Trophoblast cell (in vitro differentiated cells and primary cell): ENCODE results near the gene PCDHGB6.

Source experiments
- DNase-seq, 2 donors: peaks; one replicate each; pipeline ENCODE4 v3.0.0-alpha.2; 2016
- H2AFZ ChIP-seq: 2 replicates; pipeline ENCODE4 v1.6.1; 2013; ENCODE audit warnings: low read length, moderate library complexity, mild to moderate bottlenecking; ENCODE audit not compliant: insufficient read depth, poor library complexity
- H2AK5ac ChIP-seq: 2 replicates; pipeline ENCODE4 v1.6.1; 2013; ENCODE audit warnings: mild to moderate bottlenecking, low read length
- H2BK120ac ChIP-seq: 2 replicates; pipeline ENCODE4 v1.6.1; 2013; ENCODE audit warnings: low read length, mild to moderate bottlenecking, moderate library complexity; ENCODE audit not compliant: insufficient read depth, poor library complexity
- H2BK12ac ChIP-seq: 2 replicates; pipeline ENCODE4 v1.6.1; 2013; ENCODE audit warnings: mild to moderate bottlenecking, low read length, moderate library complexity
- H2BK5ac ChIP-seq: 2 replicates; pipeline ENCODE4 v1.6.1; 2013; ENCODE audit warnings: low read length, low read depth, moderate library complexity, mild to moderate bottlenecking; ENCODE audit not compliant: poor library complexity
- H3K14ac ChIP-seq: 2 replicates; pipeline ENCODE4 v1.6.1; 2013; ENCODE audit warnings: mild to moderate bottlenecking, low read length
- H3K18ac ChIP-seq: 2 replicates; pipeline ENCODE4 v1.6.1; 2013; ENCODE audit warnings: mild to moderate bottlenecking, low read length
- H3K23ac ChIP-seq: 2 replicates; pipeline ENCODE4 v1.6.1; 2013; ENCODE audit warnings: low read length
- H3K27ac ChIP-seq: 2 replicates; pipeline ENCODE4 v1.5.1; 2013; ENCODE audit warnings: low read depth, mild to moderate bottlenecking, inconsistent platforms, low read length, moderate library complexity
- H3K27me3 ChIP-seq: 2 replicates; pipeline ENCODE4 v1.6.1; 2013; ENCODE audit warnings: inconsistent platforms, mild to moderate bottlenecking, low read length, moderate library complexity; ENCODE audit not compliant: insufficient read depth
- H3K36me3 ChIP-seq, 2 experiments: 1 replicate in 1 of 2; 2 replicates in 1 of 2; pipeline ENCODE4 v1.6.1; 2013; ENCODE audit warnings: low read length in 2 of 2, mild to moderate bottlenecking in 2 of 2, moderate library complexity in 1 of 2; ENCODE audit not compliant: insufficient read depth in 2 of 2, control insufficient read depth in 1 of 2
- H3K4ac ChIP-seq: 2 replicates; pipeline ENCODE4 v1.6.1; 2013; ENCODE audit warnings: low read depth, mild to moderate bottlenecking, low read length, moderate library complexity
- H3K4me1 ChIP-seq, 2 experiments: 1 replicate in 1 of 2; 2 replicates in 1 of 2; pipeline ENCODE4 v1.6.1; 2013; ENCODE audit warnings: low read length in 2 of 2, mild to moderate bottlenecking in 2 of 2, moderate library complexity in 1 of 2; ENCODE audit not compliant: insufficient read depth in 2 of 2, control insufficient read depth in 1 of 2
- H3K4me2 ChIP-seq: 2 replicates; pipeline ENCODE4 v1.6.1; 2013; ENCODE audit warnings: inconsistent platforms, mild to moderate bottlenecking, low read length, moderate library complexity
- H3K4me3 ChIP-seq: 2 replicates; pipeline ENCODE4 v1.5.1; 2013; ENCODE audit warnings: mild to moderate bottlenecking, low read depth, low read length, inconsistent platforms
- H3K79me1 ChIP-seq: one replicate; pipeline ENCODE4 v1.6.1; 2013; ENCODE audit warnings: low read length
- H3K79me2 ChIP-seq: 2 replicates; pipeline ENCODE4 v1.6.1; 2013; ENCODE audit warnings: low read length, mild to moderate bottlenecking; ENCODE audit not compliant: control insufficient read depth, insufficient read depth, poor library complexity
- H3K9ac ChIP-seq: 2 replicates; pipeline ENCODE4 v1.6.1; 2013; ENCODE audit warnings: mild to moderate bottlenecking, low read length
- H3K9me3 ChIP-seq: 2 replicates; pipeline ENCODE4 v1.6.1; 2013; ENCODE audit warnings: low read depth, mild to moderate bottlenecking, control low read depth, inconsistent platforms, low read length; ENCODE audit not compliant: insufficient read depth
- H4K12ac ChIP-seq: 2 replicates; pipeline ENCODE4 v1.6.1; 2013; ENCODE audit warnings: low read depth, mild to moderate bottlenecking, low read length, moderate library complexity
- H4K8ac ChIP-seq: 2 replicates; pipeline ENCODE4 v1.6.1; 2013; ENCODE audit warnings: low read depth, mild to moderate bottlenecking, low read length, moderate library complexity
- H4K91ac ChIP-seq: one replicate; pipeline ENCODE4 v1.6.1; 2013; ENCODE audit warnings: low read depth, mild to moderate bottlenecking, low read length, moderate library complexity
- WGBS: extraction: QIAGEN DNeasy Blood & Tissue Kit; methylation state at CpG from one replicate; pipeline ENCODE4 v1.1.7; 2013; ENCODE audit warnings: missing lambda C conversion rate; ENCODE audit not compliant: insufficient read length, insufficient coverage; ENCODE audit errors: extremely low coverage; 5-methylcytosine and 5-hydroxymethylcytosine counted together

Gene PCDHGB6

DNA sequence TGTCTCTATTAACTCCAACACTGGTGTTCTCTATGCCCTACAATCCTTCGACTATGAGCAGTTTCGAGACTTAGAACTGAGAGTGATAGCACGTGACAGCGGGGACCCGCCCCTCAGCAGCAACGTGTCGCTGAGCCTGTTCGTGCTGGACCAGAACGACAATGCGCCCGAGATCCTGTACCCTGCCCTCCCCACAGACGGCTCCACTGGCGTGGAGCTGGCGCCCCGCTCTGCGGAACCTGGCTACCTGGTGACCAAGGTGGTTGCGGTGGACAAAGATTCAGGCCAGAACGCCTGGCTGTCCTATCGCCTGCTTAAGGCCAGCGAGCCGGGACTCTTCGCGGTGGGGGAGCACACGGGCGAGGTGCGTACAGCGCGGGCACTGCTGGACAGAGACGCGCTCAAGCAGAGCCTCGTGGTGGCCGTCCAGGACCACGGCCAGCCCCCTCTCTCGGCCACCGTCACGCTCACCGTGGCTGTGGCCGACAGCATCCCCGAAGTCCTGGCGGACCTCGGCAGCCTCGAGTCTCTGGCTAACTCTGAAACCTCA, 15.0 kb downstream of the PCDHGB6 start:
- peaks cover 47 to 52% of the 10 kb centered on the region in 2 experiments for H3K36me3 ChIP-seq
- no peak for DNase-seq
- no peaks in the 10 kb centered on the region for H3K27me3 ChIP-seq
- no peak overlapping the region for H2BK12ac ChIP-seq
- no peak overlapping the region for H3K4me2 ChIP-seq
- peaks cover 2 to 5% of the 10 kb centered on the region in 2 experiments for H3K4me1 ChIP-seq
- peaks cover 49% of the 10 kb centered on the region for H3K9me3 ChIP-seq
- H3K14ac ChIP-seq, result no peak overlapping the region
- H4K91ac ChIP-seq, result no peak overlapping the region
- no peak overlapping the region for H3K18ac ChIP-seq
- no peak overlapping the region for H3K9ac ChIP-seq
- no peak overlapping the region for H3K23ac ChIP-seq
- no CpG with 5 or more reads among the region's 42 CpGs for WGBS
- H3K79me2 ChIP-seq, result no peaks in the 10 kb centered on the region
- H3K27ac ChIP-seq, result no peak overlapping the region
- no peak overlapping the region for H2AK5ac ChIP-seq
- H2BK5ac ChIP-seq, result no peak overlapping the region
- no peak overlapping the region for H2AFZ ChIP-seq
- H4K12ac ChIP-seq, result no peak overlapping the region
- peak overlapping the region; percentile 42 for H3K4me3 ChIP-seq
- H3K4ac ChIP-seq, result no peak overlapping the region
- H3K79me1 ChIP-seq, result peaks cover 1% of the 10 kb centered on the region
- H4K8ac ChIP-seq, result no peak overlapping the region
- no peak overlapping the region for H2BK120ac ChIP-seq

DNA sequence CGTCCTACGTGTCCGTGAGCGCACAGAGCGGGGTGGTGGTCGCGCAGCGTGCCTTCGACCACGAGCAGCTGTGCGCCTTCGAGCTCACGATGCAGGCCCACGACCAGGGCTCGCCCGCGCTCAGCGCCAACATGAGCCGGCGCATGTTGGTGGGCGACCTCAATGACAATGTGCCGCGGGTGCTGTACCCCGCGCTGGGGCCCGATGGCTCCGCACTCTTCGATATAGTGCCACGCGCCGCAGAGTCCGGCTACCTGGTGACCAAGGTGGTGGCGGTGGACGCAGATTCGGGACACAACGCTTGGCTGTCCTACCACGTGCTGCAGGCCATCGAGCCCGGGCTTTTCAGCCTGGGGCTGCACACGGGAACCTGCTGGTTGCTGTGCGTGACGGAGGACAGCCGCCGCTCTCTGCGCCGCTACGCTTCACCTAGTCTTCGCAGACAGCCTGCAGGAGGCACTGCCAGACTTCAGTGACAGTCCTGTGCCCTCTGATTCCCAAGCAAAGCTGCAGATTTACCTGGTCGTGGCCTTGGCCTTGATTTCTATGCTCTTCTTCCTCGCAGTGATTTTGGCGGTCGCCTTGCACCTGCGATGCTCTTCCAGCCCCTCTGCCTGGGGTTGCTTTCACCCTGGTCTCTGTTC, 20.1 kb downstream of the PCDHGB6 start:
- Histone ChIP-seq H2BK5ac (no peak overlapping the region), H3K27ac (no peak overlapping the region), H4K91ac (no peak overlapping the region), H3K14ac (no peak overlapping the region), H3K27me3 (no peaks in the 10 kb centered on the region), H3K4ac (no peak overlapping the region), H3K4me3 (no peak overlapping the region), H3K4me2 (no peak overlapping the region), H3K9me3 (peaks cover 42% of the 10 kb centered on the region), H2BK120ac (no peak overlapping the region), H3K9ac (no peak overlapping the region), H3K36me3 (peaks cover 38 to 45% of the 10 kb centered on the region in 2 experiments), H3K79me2 (no peaks in the 10 kb centered on the region), H2BK12ac (no peak overlapping the region), H3K23ac (no peak overlapping the region), H4K12ac (no peak overlapping the region), H2AFZ (no peak overlapping the region), H2AK5ac (no peak overlapping the region), H3K4me1 (no peaks in the 10 kb centered on the region), H3K79me1 (no peaks in the 10 kb centered on the region), H3K18ac (no peak overlapping the region), H4K8ac (no peak overlapping the region)
- WGBS, result no CpG with 5 or more reads among the region's 53 CpGs
- no peak for DNase-seq

DNA sequence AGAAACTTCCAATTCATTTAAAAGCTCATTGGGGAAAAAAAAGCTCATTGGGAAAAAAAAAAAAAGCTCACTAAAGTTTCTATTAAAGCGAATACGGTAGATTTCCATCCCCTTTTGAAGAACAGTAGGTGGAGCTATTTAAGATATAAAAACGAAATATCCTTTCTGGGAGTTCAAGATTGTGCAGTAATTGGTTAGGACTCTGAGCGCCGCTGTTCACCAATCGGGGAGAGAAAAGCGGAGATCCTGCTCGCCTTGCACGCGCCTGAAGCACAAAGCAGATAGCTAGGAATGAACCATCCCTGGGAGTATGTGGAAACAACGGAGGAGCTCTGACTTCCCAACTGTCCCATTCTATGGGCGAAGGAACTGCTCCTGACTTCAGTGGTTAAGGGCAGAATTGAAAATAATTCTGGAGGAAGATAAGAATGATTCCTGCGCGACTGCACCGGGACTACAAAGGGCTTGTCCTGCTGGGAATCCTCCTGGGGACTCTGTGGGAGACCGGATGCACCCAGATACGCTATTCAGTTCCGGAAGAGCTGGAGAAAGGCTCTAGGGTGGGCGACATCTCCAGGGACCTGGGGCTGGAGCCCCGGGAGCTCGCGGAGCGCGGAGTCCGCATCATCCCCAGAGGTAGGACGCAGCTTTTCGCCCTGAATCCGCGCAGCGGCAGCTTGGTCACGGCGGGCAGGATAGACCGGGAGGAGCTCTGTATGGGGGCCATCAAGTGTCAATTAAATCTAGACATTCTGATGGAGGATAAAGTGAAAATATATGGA, 22.7 kb downstream of the PCDHGB6 start, which contains the start of gene PCDHGA12:
TSS of gene PCDHGA12 (plus strand) at position 176 of the 782 bp plus-strand sequence. CDS start at position 429, 253 bp downstream.
- no peaks in the 10 kb centered on the region for H3K4me1 ChIP-seq
- no peak within 1 kb of the TSS for H2BK12ac ChIP-seq
- no peaks in the 10 kb centered on the region for H3K79me1 ChIP-seq
- peak in 1 of 2 donors; percentile 12 for DNase-seq
- H3K23ac ChIP-seq, result no peak within 1 kb of the TSS
- H3K27me3 ChIP-seq, result no peaks in the 10 kb centered on the region
- no peaks in the 10 kb centered on the region for H3K79me2 ChIP-seq
- no peak within 1 kb of the TSS for H3K14ac ChIP-seq
- no peak within 1 kb of the TSS for H3K27ac ChIP-seq
- H3K4ac ChIP-seq, result no peak within 1 kb of the TSS
- no peak within 1 kb of the TSS for H2BK5ac ChIP-seq
- no peak within 1 kb of the TSS for H4K12ac ChIP-seq
- no peak within 1 kb of the TSS for H3K9ac ChIP-seq
- no peak within 1 kb of the TSS for H4K91ac ChIP-seq
- no peak within 1 kb of the TSS for H2BK120ac ChIP-seq
- H3K9me3 ChIP-seq, result peaks cover 37% of the 10 kb centered on the region
- no peak within 1 kb of the TSS for H3K4me2 ChIP-seq
- no peak within 1 kb of the TSS for H2AK5ac ChIP-seq
- no peak within 1 kb of the TSS for H2AFZ ChIP-seq
- no peak within 1 kb of the TSS for H3K4me3 ChIP-seq
- no peak within 1 kb of the TSS for H3K18ac ChIP-seq
- no CpG with 5 or more reads among the region's 33 CpGs for WGBS
- peaks cover 34 to 42% of the 10 kb centered on the region in 2 experiments for H3K36me3 ChIP-seq
- no peak within 1 kb of the TSS for H4K8ac ChIP-seq

DNA sequence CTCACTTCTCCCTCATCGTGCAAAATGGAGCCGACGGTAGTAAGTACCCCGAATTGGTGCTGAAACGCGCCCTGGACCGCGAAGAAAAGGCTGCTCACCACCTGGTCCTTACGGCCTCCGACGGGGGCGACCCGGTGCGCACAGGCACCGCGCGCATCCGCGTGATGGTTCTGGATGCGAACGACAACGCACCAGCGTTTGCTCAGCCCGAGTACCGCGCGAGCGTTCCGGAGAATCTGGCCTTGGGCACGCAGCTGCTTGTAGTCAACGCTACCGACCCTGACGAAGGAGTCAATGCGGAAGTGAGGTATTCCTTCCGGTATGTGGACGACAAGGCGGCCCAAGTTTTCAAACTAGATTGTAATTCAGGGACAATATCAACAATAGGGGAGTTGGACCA, 23.5 kb downstream of the PCDHGB6 start:
- Histone ChIP-seq H3K4me2 (no peak overlapping the region), H3K79me2 (no peaks in the 10 kb centered on the region), H3K79me1 (no peaks in the 10 kb centered on the region), H2AK5ac (no peak overlapping the region), H2BK5ac (no peak overlapping the region), H3K4me1 (no peaks in the 10 kb centered on the region), H4K8ac (no peak overlapping the region), H3K14ac (no peak overlapping the region), H3K4ac (no peak overlapping the region), H2BK12ac (no peak overlapping the region), H3K36me3 (peaks cover 29 to 37% of the 10 kb centered on the region in 2 experiments), H3K23ac (no peak overlapping the region), H3K18ac (no peak overlapping the region), H2AFZ (no peak overlapping the region), H3K9me3 (peaks cover 35% of the 10 kb centered on the region), H3K4me3 (no peak overlapping the region), H2BK120ac (no peak overlapping the region), H3K27me3 (no peaks in the 10 kb centered on the region), H4K12ac (no peak overlapping the region), H4K91ac (no peak overlapping the region), H3K27ac (no peak overlapping the region), H3K9ac (no peak overlapping the region)
- no peak for DNase-seq
- no CpG with 5 or more reads among the region's 37 CpGs for WGBS
